ENCODE results near the gene ZNF804B.

Gene ZNF804B

DNA sequence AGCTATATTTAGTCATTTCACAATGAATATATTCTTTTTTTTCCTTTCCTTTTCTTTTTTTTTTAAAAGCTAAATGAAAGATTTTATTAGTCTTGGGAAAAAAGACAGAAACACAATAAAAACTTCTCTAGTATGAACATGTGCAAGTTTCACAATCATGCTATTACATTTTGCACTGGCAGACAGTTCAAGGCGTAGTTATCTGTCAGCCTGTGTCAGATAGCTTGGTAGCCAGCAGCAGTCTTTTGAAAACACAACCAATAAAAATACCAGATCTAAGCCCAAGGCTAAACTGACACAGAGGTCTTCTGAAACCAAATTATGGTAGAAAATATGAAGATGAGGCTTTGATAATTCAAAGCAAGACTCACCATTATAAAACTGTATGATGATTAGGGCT lies 241.8 kb downstream of the ZNF804B start:
- no peak for DNase-seq

DNA sequence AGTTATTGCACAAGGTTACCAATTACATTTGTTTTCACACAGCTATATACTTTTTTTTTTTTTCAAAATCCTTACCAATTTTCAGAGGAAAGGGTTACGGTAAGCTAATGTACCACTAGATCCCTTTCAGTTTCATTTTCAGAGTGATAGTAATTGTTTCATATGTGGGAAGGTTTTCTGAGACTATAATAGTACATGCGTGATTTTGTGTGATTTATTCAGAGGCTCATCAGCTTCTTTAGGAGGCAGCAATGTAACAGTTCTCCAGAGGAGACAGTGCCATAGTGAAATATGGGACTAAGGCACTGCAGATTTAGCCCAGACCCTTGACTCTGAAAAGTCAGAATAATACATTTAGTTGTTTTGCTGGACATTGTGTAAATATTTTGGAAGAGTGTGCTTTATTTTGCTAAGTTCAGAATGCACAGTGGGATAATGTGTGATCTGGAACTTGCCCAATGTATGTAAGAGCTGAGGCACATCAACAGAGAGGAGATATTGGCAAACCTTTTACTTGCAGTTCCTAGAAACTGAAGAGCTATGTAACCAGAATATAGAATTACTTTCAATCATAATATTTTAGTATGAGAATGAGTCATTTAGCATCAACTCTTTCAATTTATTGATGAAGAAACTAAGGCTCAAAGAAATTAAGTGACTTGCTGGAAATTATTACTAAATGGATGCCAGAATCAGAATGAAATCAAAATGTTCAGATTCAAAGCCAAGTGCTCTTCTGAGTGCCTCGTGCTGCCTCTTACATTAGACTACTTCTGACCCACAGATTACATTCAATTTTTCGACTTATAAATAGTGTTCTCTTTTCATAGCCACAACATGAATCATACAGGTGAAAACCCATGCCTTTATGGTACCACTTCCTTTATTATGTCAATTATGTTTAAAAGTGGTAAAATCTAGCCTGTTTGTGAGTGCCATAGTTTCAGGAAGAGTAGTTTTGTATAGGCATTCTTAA lies 243.8 kb downstream of the ZNF804B start:
- DNase-seq: no peak

DNA sequence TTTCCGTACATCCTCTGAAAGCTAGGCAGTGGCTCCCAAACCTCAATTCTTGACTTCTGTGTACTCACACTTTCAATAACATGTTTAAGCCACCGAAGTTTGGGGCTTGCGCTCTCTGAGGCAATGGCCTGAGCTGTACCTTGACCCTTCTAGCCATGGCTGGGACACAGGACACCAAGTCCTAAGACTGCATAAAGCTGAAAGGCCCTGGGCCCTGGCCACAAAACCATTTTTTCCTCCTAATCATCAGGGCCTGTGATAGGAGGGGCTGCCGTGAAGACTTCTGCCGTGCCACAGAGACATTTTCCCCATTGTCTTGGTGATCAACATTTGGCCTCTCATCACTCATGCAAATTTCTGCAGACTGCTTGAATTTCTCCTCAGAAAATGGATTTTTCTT lies 252.5 kb downstream of the ZNF804B start:
- DNase-seq: no peak

DNA sequence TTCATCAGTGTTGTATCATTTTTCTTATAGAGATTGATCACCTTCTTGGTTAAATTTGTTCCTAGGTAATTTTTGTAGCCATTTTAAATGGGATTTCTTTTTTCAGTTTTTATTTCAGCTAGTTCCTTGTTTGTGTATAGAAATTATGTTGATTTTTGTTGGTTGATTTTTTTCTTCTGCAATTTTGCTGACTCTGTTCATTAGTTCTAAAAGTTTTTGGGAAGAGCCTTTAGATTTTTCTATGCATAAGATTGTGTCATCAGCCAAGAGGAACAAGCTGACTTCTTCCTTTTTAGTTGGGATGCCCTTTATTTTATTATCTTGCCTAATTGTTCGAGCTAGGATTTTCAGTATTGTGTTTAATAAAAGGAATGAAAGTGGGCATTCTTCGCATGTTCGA lies 258.2 kb downstream of the ZNF804B start:
- DNase-seq: no peak

DNA sequence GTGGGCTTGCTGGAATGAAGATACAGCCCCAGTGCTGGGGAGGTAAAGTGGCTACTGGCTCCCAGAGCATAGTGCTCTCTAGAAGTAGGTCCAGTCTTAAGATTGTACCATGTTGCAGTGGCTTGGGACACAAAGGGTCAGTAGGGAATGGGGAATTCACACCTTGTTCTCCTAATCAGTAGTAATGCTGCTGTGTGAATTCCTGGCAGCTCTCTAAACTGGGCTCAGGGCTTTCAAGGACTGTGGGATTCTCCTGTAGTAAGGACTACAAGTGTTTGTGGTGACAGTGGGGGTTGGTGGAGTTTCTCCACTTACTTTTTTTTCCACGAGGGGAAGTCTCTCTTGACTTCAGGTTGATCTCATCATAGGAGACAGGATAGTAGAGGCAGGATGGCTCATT lies 262.2 kb downstream of the ZNF804B start:
- no peak for DNase-seq

DNA sequence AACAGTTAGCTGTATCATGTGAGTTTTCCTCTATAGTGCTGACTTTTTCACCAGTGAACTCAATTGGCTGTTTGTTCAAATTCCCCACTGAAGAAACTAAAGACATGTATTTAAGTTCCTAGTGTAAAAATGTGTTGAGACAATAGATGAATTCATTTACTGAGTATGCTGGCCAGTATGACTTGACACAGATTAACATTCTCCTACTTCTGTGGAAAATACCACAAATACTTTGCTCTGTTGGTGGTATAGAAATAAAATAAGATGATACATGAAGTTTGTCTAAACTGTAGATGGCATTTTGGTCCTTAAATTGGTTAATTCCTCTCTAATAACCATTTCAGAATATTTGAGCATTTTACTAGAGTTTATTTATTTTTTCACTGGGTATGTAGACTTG lies 263.7 kb downstream of the ZNF804B start:
- DNase-seq: no peak

DNA sequence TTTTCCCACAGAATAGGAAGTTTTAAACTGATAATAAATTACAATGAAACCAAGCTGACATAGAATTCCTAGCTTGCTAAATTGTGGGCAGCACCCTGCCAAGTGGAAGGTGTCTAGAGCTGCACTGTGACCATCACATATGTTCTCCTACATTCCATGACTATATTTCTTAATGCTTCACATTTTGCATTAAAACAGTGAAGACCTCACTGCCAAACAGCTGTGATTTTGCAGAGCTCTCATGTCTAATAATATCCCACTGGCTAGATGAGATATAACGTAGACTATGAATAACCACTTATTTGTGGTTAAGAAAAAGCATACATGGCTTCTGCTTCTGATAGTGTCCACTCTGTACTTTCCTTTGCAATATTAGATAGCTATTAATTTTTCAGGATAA lies 264.4 kb downstream of the ZNF804B start:
- no peak for DNase-seq

DNA sequence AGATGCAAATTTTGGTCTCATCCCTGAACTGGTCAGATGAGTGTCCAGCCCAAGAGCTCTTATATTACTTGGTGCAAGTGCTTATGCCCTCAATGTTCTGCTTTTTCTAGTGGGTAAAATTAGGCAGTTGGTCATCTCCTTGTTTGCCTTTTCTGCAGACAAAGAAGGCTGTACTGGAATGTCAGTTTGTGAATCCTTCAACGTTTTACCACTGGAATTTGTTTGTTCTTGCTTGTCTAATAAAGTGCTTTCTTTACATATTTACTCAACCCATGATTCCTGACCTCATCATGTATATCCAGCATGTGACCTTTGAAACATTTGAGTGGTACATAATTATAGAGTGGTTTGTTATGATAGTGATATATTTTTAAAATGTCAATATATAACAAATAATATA lies 268.3 kb downstream of the ZNF804B start:
- no peak for DNase-seq

DNA sequence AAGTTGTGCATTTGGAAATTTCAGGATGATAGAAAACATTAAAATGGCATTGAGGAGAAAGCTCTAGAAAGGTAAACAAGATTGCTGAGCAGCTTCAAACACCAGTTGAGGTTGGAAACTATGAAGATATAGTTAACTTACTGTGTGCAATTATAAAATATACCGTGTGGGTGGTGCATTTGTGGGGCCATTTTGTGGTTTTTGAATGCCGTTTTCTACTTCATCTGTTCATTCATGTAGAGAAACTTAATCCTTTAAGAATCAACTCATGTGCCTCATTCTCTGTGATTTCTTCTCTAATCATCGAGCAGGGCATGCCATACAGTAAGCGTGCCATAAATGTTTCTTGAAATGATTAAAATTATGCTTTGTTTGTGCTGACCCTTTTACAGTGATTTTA lies 268.8 kb downstream of the ZNF804B start:
- DNase-seq: no peak

DNA sequence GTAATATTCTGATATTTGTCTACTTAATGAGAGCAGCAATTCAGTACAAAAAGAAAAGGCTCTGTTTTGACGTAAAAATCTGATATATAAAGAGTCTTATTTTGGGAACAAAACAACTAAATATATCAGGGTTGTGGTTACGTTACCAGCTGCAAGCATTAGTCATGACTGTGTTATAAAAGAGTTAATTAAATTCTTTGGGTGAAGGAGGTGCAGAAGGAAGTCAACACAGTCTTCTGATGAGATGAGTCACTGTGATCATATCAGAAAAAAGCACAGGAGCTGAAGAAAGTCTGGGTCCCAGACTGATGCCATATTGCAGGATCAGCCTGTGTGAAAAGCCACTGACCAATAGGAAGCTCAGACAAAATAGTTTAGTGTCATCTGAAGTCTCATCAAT lies 270.4 kb downstream of the ZNF804B start:
- no peak for DNase-seq

DNA sequence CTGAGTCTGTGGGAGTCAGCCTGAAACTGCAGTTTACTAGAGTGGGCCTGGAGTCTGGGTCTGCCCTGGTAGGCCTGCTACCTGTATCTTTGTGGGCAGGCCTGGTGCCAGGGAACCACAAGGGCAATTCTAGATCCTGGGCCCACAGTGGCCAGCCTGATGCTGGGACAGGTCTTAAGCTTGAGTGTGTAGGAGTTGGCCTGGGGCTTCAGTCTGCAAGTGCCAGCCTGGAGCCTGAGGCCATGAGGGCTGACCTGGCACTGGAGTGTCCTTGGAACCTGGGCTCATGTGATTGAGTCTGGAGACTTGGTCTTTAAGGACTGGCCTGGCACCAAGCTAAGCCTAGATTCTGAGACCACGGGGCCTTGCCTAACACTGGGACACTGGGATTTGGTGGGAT lies 281.7 kb downstream of the ZNF804B start:
- no peak for DNase-seq

DNA sequence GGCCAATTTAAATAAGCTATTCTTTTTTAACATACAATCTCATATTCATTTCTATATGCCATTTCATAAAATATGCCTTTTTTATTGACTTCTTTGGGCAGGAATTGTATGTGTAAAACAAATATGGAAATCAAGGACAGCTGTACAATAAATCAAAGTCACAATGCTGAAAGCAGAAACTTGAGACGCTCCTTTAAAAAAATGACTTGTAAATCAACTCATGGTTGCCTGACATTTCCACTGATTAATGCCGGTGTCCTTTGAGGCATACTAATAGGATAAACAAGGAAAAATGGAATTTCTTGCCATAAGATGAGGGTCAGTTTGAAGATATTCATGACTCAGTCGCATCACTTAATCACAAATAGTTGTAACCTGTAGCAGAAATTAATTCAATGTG lies 283.4 kb downstream of the ZNF804B start:
- DNase-seq: no peak

DNA sequence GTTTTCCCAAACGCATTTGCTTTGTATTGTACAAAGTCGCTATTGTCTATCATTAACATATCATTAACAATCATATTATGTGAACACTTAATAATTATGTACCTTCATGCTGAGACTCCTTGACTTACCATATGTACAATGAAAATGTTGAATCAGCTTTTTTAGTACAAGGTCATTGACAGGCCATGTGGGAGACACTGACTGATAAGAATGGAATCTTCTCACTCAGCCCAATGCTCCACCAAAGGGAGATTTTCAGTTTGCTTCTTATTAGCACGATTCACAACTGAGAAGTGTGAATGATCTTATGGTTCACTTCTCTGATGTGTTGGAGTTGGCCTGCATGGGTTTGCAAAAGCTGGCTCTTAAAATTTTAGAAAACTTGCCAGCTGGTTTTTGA lies 289.5 kb downstream of the ZNF804B start:
- DNase-seq: no peak

DNA sequence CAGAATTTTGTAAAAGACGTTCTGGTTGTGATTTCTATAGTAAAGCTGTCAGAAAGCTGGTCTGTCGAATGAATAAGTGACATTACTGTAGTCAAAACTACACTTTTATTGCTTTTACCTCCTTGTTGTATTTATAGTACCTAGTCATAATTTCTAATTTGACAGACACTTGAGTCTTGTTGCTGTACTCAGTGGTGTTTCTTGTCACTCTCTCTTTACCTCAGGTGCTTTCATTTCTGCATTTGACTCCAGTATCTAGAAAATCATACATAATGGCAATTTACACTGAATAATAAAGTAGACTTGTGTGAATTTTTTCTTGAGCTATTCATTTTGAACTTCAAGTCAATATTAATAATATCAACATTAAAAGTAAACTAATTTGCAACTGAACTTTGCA lies 293.6 kb downstream of the ZNF804B start:
- no peak for DNase-seq

DNA sequence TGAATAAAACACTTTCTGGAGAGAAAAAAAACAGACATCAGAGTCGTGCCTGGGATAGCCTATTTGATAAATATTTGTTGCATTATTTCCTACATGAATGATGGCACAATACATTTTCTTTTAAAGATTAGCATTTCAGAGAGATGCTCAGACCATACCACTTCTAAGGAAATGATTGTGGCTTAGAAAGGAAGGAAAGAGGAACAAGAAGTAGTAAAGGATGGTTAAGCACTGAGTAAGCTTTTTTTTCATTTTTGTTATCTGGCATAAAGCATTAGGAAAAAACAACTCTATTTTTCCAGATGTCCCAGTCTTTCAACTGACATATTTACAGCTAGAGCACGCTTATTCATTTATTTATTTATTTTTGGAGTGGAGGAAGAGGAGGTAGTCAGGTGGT lies 294.9 kb downstream of the ZNF804B start:
- no peak for DNase-seq

DNA sequence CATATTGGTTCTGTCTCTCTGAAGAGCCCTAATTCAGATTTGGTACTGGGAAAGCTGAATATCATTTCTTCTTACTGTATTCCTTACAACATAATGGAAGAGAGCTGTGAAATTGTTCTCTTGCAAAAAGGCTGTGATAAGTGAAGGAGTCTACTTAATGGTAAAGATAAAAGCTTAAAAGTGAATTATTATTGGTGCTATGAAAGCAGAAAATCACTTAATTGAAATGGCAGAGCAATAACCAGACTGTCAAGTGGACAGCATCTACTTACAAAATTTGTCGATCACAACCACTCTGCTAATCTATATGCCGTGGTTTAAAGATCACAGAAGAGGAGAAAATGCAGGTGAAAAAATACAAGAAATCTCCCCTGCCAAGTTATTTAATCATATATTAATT lies 300.7 kb downstream of the ZNF804B start:
- DNase-seq: no peak

DNA sequence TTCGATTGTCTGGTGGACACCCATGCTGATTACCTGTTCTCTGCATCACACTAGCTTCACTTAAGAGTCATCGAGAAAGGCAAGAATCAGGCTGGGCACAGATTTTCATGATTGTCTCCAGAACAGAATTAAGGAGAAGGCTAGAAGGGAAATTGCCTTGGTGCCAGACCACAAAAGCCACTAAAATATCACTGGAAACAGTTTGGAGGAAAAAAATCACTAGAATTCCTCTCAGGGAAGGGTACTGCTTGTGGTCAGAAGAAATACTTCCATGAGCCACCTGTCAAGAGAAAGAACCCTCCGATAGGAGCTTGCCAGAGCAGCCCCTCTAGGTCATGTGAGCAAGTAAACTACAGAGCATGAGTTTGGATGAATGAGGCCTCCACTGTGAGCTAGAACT lies 305.3 kb downstream of the ZNF804B start:
- DNase-seq: no peak

DNA sequence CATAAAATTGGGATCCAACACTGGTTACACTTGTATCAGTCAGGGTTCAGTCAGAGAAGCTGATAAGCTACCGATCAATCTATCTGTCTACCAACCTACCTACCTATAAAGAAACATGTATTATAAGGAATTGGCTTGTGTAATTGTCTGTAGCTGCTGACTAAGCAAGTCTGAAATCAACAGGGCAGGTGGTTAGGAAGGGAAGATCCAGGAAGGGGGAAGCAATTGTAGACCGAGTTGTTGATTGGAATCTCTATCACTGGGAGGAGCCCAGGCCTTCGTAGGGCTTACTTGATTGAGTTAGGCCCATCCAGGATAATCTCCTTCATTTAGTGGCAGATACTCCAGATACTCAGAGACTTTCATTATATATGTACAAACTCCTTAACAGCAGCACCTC lies 307.5 kb downstream of the ZNF804B start:
- DNase-seq: no peak

DNA sequence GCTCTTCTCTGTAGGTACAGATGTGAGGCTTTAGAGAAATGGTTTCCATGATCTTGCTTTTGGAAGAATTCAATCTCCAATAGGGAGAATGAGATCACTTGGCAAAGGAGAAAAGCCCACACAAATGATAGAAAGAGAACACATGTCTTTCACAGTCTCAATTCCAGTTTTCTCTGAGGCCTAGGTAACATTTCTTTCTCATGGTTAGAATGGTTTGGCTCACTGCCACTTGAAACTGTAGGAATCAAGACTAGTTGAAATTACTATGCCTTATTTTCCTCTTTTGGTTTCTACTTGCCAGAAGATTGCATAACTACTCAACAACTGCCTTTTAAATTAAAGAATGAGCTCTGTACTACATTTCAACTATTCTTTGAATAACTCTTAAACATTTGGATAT lies 312.6 kb downstream of the ZNF804B start:
- DNase-seq: no peak

DNA sequence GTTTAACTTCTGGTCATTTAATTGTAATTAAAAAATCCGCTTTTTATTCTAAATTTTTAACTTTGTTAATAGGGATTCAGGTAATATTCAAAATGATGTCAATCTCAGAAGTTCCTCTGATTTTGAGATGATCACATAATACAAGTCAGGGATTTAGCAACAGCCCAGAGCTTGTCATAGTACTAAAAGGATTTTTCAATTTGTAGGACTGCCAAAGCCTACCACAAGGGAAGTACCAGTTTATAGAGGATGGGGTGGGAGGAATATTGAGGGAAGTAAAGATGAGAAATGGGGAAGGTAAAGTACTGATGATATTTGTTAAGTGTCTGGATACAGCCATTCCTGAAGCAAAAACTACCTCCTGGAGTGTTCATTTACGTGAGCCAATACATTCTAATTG lies 314.3 kb downstream of the ZNF804B start:
- DNase-seq: no peak

DNA sequence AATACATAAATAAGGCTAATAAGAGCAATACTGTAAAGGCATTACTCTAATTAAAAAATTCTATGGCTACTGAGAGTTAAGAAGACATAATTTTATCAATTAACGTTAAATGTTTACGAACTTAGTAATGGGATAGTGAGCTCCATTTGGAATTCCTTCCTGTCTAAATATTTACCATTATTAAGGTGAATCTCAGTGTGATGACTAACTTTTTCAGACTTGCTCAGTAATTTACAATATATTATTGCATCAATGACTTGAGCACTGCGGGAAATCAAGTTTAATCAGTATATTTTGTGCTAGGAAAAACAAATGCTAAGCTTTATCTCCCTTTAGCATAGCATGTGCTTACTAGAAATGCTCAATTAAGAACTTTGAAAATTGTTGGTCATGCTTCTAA lies 318.5 kb downstream of the ZNF804B start:
- DNase-seq: no peak

DNA sequence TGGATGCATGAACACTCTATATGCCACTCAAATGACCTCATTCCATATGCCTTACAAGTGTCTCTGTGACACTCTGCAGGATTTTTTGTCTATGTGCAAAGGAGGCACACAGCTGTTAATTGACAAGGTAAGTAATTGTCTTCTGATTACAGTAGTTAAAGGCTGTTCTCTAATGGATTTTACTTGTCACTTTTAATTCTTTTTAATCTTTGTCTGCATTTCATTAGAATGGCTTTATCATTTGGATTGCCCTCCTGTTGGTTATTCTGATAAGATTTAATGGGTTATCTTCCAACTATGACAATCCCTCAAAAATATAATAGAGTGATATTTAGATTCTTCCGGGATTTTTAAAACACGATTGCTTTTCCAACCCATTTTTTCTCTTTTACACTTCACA lies 326.1 kb downstream of the ZNF804B start:
- DNase-seq: no peak

DNA sequence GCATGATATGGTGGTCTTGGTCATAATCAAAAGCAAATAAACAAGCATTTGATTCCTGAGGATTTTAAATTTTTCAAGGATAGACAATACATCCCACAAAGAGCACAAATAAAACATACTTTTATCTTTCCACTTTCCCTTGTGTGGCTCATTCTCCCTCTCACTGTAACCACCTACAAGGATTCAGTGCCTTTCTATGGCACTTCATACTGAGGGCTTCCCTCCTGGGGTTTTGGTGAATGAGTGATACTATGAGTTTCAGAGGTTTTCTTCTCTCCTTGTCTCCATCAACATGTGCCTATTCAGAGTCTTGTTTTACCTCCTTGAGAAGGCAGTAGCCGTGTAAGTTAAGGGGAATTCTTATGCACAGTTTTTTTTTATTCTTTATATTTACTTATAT lies 332.1 kb downstream of the ZNF804B start:
- DNase-seq: no peak

DNA sequence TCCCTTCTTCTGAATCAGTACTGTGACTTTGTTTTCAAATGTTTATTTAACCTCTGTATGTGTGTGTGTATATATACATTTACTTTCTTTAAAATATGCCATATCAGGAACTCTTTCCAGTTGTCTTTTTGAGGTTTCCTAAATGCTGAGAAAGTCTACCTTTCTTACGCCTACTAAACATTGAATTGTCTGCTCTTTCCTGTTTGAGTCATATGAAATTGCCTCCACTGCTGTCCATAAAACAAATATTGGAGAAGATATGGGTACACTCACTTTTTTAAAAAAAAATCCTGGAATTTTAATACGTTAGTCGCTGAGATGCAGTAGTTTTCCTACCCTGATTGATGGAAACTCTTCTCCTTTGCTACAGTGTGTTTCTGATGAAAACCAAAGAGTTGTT lies 334.8 kb downstream of the ZNF804B start:
- DNase-seq: no peak

DNA sequence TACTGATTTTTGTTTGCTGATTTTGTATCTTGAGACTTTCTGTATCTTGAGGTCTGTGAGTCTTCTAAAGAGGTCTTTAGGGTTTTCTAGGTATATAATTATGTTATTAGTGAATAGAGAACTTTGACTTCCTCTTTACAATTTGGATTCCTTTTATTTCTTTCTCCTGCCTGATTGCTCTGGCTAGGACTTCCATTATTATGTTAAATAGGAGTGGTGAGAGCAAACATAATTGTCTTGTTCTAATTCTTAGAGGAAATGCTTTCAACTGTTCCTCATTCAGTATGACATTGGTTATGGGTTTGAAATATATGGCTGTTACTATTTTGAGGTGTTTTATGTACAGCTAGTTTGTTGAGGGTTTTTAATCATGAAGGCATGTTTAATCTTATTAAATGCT lies 344.1 kb downstream of the ZNF804B start:
- no peak for DNase-seq

Measured in NCI-H2227 treated with DMSO at 0.1 percent for 48 hours (cell line).